HepG2 (cell line): ENCODE results near the gene PRDM15. TPM values are rescaled to one million over a fixed set of nuclear protein-coding genes. Genes with fewer than 3 reads are reported as not detected.

Experiments used
- ATAD3A ChIP-seq: sonication (generic); formaldehyde crosslinking; IDR thresholded peaks from 2 replicates; pipeline ENCODE4 v1.4.0; 2020; ENCODE audit warnings: missing genetic modification reagents
- FOXK1 ChIP-seq: sonication (generic); formaldehyde crosslinking; IDR thresholded peaks from 2 replicates; pipeline ENCODE4 v1.4.0; 2020; ENCODE audit warnings: low read depth, missing genetic modification reagents, borderline replicate concordance
- GABPB1 ChIP-seq: IDR thresholded peaks from 2 replicates; pipeline ENCODE4 v1.6.1; 2016; ENCODE audit warnings: mild to moderate bottlenecking, missing genetic modification reagents, moderate library complexity, missing compliant biosample characterization
- HDAC6 ChIP-seq: fragments of 200-600 bp; sonication (generic); IDR thresholded peaks from 2 replicates; pipeline ENCODE4 v1.7.0; 2017; ENCODE audit warnings: mild to moderate bottlenecking, antibody characterized with exemption, low read length, low read depth
- MTF1 ChIP-seq: sonication (generic); formaldehyde crosslinking; IDR thresholded peaks from 2 replicates; pipeline ENCODE4 v1.5.0; 2020; ENCODE audit warnings: missing genetic modification reagents
- TMF1 ChIP-seq: sonication (generic); formaldehyde crosslinking; IDR thresholded peaks from 2 replicates; pipeline ENCODE4 v1.8.1; 2022; ENCODE audit warnings: low read depth, missing genetic modification reagents
- ZNF136 ChIP-seq: sonication (generic); formaldehyde crosslinking; IDR thresholded peaks from 2 replicates; pipeline ENCODE4 v1.8.1; 2022; ENCODE audit warnings: low read depth, mild to moderate bottlenecking, moderate library complexity, missing genetic modification reagents
- ZNF780A ChIP-seq: sonication (generic); formaldehyde crosslinking; IDR thresholded peaks from 2 replicates; pipeline ENCODE4 v1.8.0; 2022; ENCODE audit warnings: mild to moderate bottlenecking, missing genetic modification reagents, moderate library complexity
- polyA plus RNA-seq, 8 experiments: library from polyadenylated mRNA; depleted of rRNA in 3 of 8; stranded (reverse) in 7 of 8; unstranded in 1 of 8; fragments of >200 nt; fragmentation: Illumina TruSeq in 4 of 8; extraction: Trizol in 4 of 8; gene quantifications; 2 replicates each; pipeline versions ENCODE4 v1.2.1 to v1.2.3, GENCODE V29; 2011 to 2016; ENCODE audit warnings: low read depth in 4 of 8, missing spikeins in 1 of 8, mixed read lengths in 1 of 8; ENCODE audit not compliant: insufficient read depth in 1 of 8
- total RNA-seq, 5 experiments: library from RNA; depleted of rRNA; stranded (reverse); fragments of >200 nt; fragmentation: Illumina TruSeq; extraction: Trizol; gene quantifications; 2 replicates each; pipeline ENCODE4 v1.2.3, GENCODE V29; 2016; ENCODE audit warnings: low read depth in 1 of 5
- TF ChIP-seq, protein P1 (sequence below): sonication (generic); formaldehyde crosslinking; IDR thresholded peaks from 2 replicates; pipeline ENCODE4 v1.5.0; 2020; ENCODE audit warnings: mild to moderate bottlenecking, missing genetic modification reagents, borderline replicate concordance
- TF ChIP-seq, protein P2 (sequence below): sonication (generic); formaldehyde crosslinking; IDR thresholded peaks from 2 replicates; pipeline ENCODE4 v1.5.1; 2020; ENCODE audit warnings: missing genetic modification reagents, mild to moderate bottlenecking, borderline replicate concordance
- TF ChIP-seq, protein P3 (sequence below): sonication (generic); formaldehyde crosslinking; IDR thresholded peaks from 2 replicates; pipeline ENCODE4 v1.8.1; 2022; ENCODE audit warnings: mild to moderate bottlenecking, missing genetic modification reagents
- TF ChIP-seq, protein P4 (sequence below): sonication (generic); formaldehyde crosslinking; IDR thresholded peaks from 2 replicates; pipeline ENCODE4 v1.5.0; 2020; ENCODE audit warnings: mild to moderate bottlenecking, missing genetic modification reagents
- TF ChIP-seq, protein P5 (sequence below): sonication (generic); formaldehyde crosslinking; IDR thresholded peaks from 2 replicates; pipeline ENCODE4 v1.4.0; 2020; ENCODE audit warnings: missing genetic modification reagents

Gene PRDM15
- total and polyA plus RNA-seq, 2 of the 13 experiments (the other 11 are each of a cell fraction or from before 2014, with no cell fraction given): 4.0 to 6.9 TPM

DNA sequence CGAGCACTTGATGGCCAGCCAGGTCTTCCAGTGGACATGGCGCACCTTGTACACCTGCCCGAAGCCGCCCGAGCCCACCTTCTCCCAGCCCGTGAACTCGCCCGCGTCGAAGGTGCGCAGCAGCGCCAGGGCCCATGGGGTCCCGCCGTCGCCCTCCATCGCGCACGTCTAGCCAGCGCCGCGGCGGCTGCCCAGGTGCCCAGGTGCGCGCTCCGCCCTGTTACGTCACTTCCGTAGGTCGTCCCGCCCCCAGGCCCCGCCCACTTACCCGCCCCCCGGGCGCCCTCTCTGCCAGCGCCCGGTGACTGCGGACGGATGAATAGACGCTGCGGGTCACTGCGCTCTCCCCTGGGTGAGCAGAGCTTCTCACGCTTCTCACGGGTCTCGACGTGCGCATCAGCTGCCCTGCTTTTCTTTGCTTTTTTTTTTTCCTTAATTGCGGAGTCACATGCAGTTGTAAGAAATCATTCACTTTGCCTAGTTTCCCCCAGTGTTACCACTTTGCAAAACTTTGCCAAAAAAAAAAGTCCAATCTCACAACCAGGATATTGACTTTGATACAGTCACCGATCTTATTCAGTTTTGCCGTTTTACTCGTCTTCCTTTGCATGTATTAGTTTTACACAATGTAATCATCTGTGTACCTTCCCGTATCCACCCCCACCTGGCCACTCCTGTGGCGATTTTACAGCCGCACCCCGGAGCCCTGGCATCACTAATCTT, 112.1 kb downstream of the PRDM15 start, which contains the start of gene RIPK4 (continued):
- TF ChIP-seq, protein P1, sequence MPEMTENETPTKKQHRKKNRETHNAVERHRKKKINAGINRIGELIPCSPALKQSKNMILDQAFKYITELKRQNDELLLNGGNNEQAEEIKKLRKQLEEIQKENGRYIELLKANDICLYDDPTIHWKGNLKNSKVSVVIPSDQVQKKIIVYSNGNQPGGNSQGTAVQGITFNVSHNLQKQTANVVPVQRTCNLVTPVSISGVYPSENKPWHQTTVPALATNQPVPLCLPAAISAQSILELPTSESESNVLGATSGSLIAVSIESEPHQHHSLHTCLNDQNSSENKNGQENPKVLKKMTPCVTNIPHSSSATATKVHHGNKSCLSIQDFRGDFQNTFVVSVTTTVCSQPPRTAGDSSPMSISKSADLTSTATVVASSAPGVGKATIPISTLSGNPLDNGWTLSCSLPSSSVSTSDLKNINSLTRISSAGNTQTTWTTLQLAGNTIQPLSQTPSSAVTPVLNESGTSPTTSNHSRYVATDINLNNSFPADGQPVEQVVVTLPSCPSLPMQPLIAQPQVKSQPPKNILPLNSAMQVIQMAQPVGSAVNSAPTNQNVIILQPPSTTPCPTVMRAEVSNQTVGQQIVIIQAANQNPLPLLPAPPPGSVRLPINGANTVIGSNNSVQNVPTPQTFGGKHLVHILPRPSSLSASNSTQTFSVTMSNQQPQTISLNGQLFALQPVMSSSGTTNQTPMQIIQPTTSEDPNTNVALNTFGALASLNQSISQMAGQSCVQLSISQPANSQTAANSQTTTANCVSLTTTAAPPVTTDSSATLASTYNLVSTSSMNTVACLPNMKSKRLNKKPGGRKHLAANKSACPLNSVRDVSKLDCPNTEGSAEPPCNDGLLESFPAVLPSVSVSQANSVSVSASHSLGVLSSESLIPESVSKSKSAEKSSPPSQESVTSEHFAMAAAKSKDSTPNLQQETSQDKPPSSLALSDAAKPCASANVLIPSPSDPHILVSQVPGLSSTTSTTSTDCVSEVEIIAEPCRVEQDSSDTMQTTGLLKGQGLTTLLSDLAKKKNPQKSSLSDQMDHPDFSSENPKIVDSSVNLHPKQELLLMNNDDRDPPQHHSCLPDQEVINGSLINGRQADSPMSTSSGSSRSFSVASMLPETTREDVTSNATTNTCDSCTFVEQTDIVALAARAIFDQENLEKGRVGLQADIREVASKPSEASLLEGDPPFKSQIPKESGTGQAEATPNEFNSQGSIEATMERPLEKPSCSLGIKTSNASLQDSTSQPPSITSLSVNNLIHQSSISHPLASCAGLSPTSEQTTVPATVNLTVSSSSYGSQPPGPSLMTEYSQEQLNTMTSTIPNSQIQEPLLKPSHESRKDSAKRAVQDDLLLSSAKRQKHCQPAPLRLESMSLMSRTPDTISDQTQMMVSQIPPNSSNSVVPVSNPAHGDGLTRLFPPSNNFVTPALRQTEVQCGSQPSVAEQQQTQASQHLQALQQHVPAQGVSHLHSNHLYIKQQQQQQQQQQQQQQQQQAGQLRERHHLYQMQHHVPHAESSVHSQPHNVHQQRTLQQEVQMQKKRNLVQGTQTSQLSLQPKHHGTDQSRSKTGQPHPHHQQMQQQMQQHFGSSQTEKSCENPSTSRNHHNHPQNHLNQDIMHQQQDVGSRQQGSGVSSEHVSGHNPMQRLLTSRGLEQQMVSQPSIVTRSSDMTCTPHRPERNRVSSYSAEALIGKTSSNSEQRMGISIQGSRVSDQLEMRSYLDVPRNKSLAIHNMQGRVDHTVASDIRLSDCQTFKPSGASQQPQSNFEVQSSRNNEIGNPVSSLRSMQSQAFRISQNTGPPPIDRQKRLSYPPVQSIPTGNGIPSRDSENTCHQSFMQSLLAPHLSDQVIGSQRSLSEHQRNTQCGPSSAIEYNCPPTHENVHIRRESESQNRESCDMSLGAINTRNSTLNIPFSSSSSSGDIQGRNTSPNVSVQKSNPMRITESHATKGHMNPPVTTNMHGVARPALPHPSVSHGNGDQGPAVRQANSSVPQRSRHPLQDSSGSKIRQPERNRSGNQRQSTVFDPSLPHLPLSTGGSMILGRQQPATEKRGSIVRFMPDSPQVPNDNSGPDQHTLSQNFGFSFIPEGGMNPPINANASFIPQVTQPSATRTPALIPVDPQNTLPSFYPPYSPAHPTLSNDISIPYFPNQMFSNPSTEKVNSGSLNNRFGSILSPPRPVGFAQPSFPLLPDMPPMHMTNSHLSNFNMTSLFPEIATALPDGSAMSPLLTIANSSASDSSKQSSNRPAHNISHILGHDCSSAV: no peak
- TF ChIP-seq TMF1 (no peak), FOXK1 (CRISPR knock-in tag) (peak; percentile 26; the same call in 1 of the 2 replicates), ZNF136 (CRISPR knock-in tag) (no peak), ZNF780A (CRISPR knock-in tag) (no peak; the same call in 1 of the 2 replicates), ATAD3A (no peak), GABPB1 (CRISPR knock-in tag) (peak; percentile 96), HDAC6 (no peak), MTF1 (no peak)
- TF ChIP-seq, protein P2, sequence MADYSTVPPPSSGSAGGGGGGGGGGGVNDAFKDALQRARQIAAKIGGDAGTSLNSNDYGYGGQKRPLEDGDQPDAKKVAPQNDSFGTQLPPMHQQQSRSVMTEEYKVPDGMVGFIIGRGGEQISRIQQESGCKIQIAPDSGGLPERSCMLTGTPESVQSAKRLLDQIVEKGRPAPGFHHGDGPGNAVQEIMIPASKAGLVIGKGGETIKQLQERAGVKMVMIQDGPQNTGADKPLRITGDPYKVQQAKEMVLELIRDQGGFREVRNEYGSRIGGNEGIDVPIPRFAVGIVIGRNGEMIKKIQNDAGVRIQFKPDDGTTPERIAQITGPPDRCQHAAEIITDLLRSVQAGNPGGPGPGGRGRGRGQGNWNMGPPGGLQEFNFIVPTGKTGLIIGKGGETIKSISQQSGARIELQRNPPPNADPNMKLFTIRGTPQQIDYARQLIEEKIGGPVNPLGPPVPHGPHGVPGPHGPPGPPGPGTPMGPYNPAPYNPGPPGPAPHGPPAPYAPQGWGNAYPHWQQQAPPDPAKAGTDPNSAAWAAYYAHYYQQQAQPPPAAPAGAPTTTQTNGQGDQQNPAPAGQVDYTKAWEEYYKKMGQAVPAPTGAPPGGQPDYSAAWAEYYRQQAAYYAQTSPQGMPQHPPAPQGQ (CRISPR knock-in tag): no peak
- TF ChIP-seq, protein P3, sequence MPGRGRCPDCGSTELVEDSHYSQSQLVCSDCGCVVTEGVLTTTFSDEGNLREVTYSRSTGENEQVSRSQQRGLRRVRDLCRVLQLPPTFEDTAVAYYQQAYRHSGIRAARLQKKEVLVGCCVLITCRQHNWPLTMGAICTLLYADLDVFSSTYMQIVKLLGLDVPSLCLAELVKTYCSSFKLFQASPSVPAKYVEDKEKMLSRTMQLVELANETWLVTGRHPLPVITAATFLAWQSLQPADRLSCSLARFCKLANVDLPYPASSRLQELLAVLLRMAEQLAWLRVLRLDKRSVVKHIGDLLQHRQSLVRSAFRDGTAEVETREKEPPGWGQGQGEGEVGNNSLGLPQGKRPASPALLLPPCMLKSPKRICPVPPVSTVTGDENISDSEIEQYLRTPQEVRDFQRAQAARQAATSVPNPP (CRISPR knock-in tag): no peak
- TF ChIP-seq, protein P4, sequence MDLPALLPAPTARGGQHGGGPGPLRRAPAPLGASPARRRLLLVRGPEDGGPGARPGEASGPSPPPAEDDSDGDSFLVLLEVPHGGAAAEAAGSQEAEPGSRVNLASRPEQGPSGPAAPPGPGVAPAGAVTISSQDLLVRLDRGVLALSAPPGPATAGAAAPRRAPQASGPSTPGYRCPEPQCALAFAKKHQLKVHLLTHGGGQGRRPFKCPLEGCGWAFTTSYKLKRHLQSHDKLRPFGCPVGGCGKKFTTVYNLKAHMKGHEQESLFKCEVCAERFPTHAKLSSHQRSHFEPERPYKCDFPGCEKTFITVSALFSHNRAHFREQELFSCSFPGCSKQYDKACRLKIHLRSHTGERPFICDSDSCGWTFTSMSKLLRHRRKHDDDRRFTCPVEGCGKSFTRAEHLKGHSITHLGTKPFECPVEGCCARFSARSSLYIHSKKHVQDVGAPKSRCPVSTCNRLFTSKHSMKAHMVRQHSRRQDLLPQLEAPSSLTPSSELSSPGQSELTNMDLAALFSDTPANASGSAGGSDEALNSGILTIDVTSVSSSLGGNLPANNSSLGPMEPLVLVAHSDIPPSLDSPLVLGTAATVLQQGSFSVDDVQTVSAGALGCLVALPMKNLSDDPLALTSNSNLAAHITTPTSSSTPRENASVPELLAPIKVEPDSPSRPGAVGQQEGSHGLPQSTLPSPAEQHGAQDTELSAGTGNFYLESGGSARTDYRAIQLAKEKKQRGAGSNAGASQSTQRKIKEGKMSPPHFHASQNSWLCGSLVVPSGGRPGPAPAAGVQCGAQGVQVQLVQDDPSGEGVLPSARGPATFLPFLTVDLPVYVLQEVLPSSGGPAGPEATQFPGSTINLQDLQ: no peak
- TF ChIP-seq, protein P5, sequence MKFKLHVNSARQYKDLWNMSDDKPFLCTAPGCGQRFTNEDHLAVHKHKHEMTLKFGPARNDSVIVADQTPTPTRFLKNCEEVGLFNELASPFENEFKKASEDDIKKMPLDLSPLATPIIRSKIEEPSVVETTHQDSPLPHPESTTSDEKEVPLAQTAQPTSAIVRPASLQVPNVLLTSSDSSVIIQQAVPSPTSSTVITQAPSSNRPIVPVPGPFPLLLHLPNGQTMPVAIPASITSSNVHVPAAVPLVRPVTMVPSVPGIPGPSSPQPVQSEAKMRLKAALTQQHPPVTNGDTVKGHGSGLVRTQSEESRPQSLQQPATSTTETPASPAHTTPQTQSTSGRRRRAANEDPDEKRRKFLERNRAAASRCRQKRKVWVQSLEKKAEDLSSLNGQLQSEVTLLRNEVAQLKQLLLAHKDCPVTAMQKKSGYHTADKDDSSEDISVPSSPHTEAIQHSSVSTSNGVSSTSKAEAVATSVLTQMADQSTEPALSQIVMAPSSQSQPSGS (CRISPR knock-in tag): peak; percentile 82
